ENCODE results near the gene MAML2.

MAML2 gene

GRCh38 chr11:96232132-96232531, 110.9 kb downstream of the MAML2 start:
- DNase-seq: no peak

GRCh38 chr11:96230686-96231085, 112.3 kb downstream of the MAML2 start:
- no peak for DNase-seq

GRCh38 chr11:96229354-96229977, 113.5 kb downstream of the MAML2 start:
- DNase-seq: no peak

- no peak for DNase-seq
These were observed 114.1 kb downstream of the MAML2 start for GRCh38 chr11:96228910-96229309.

GRCh38 chr11:96228473-96228891, 114.5 kb downstream of the MAML2 start:
- peak; percentile 71 for DNase-seq

- DNase-seq: no peak
These were observed 115.8 kb downstream of the MAML2 start for GRCh38 chr11:96227244-96227643.

- DNase-seq: no peak
These were observed 119.9 kb downstream of the MAML2 start for GRCh38 chr11:96223083-96223482.

GRCh38 chr11:96222102-96222501, 120.9 kb downstream of the MAML2 start:
- no peak for DNase-seq

GRCh38 chr11:96221244-96222070, 121.5 kb downstream of the MAML2 start:
- no peak for DNase-seq

GRCh38 chr11:96219981-96220623, 122.9 kb downstream of the MAML2 start:
- no peak for DNase-seq

- DNase-seq: no peak
These were observed 124.1 kb downstream of the MAML2 start for GRCh38 chr11:96218901-96219300.

GRCh38 chr11:96218006-96218405, 125.0 kb downstream of the MAML2 start:
- no peak for DNase-seq

GRCh38 chr11:96217206-96217605, 125.8 kb downstream of the MAML2 start:
- no peak for DNase-seq

GRCh38 chr11:96215826-96216225, 127.2 kb downstream of the MAML2 start:
- DNase-seq: no peak

GRCh38 chr11:96215110-96215782, 127.7 kb downstream of the MAML2 start:
- peak; percentile 37 for DNase-seq

GRCh38 chr11:96214777-96215109, 128.3 kb downstream of the MAML2 start:
- no peak for DNase-seq

- no peak for DNase-seq
These were observed 129.5 kb downstream of the MAML2 start for GRCh38 chr11:96213500-96213899.

- DNase-seq: no peak
These were observed 131.6 kb downstream of the MAML2 start for GRCh38 chr11:96211436-96211835.

- no peak for DNase-seq
These were observed 135.2 kb downstream of the MAML2 start for GRCh38 chr11:96207459-96208449.

- no peak for DNase-seq
These were observed 136.0 kb downstream of the MAML2 start for GRCh38 chr11:96206955-96207354.

GRCh38 chr11:96205460-96205809, 137.6 kb downstream of the MAML2 start:
- no peak for DNase-seq

GRCh38 chr11:96204721-96205459, 138.1 kb downstream of the MAML2 start:
- DNase-seq: no peak

Data from femur (tissue), 1 donor.